HG03521 (cell line): ENCODE data around the gene FDXACB1.
"Not testable (repeated sequence)": the region's sequence is repeated elsewhere in the genome, so short reads cannot be mapped to it uniquely, and the experiment has no call there.

Experiments
- ATAC-seq: cut with Tn5 transposase; IDR thresholded peaks from one replicate; pipeline ENCODE4 v1.9.1; 2021; ENCODE audit warnings: mild to moderate bottlenecking, moderate library complexity; ENCODE audit not compliant: unreplicated experiment

The FDXACB1 gene

GRCh38 chr11:111909378-111909777 is 30.4 kb upstream of the FDXACB1 start:
- ATAC-seq: no peak

- ATAC-seq: no peak
Observed at GRCh38 chr11:111908639-111909305, 29.8 kb upstream of the FDXACB1 start.

GRCh38 chr11:111906680-111907079 is 27.7 kb upstream of the FDXACB1 start:
- ATAC-seq: no peak

GRCh38 chr11:111905411-111905810 is 26.4 kb upstream of the FDXACB1 start:
- ATAC-seq: no peak

- ATAC-seq: no peak
Observed at GRCh38 chr11:111886844-111887243, 7.9 kb upstream of the FDXACB1 start.

GRCh38 chr11:111886032-111886431 is 7.1 kb upstream of the FDXACB1 start:
- no peak for ATAC-seq

- not testable (repeated sequence) for ATAC-seq
Observed at GRCh38 chr11:111885053-111885452, 6.1 kb upstream of the FDXACB1 start.

- no peak for ATAC-seq
Observed at GRCh38 chr11:111882202-111882601, 3.2 kb upstream of the FDXACB1 start.

- ATAC-seq: no peak
Observed at GRCh38 chr11:111879637-111879960, 634 bp upstream of the FDXACB1 start.

GRCh38 chr11:111878385-111878848 is 548 bp downstream of the FDXACB1 start:
- peak; percentile 3 for ATAC-seq

GRCh38 chr11:111871693-111872161 is 7.2 kb downstream of the FDXACB1 start:
- no peak for ATAC-seq

GRCh38 chr11:111870886-111871692 is 7.9 kb downstream of the FDXACB1 start, which contains the start of gene ALG9:
Gene ALG9, minus strand, starts transcription at chr11:111871581. Its CDS starts 99 bp downstream, at chr11:111871482.
- ATAC-seq: peak; percentile 84

- ATAC-seq: peak; percentile 12
Observed at GRCh38 chr11:111870522-111870885, 8.5 kb downstream of the FDXACB1 start.

GRCh38 chr11:111870113-111870512 is 8.9 kb downstream of the FDXACB1 start:
- no peak for ATAC-seq

GRCh38 chr11:111860257-111860656 is 18.7 kb downstream of the FDXACB1 start:
- ATAC-seq: no peak

GRCh38 chr11:111855506-111855905 is 23.5 kb downstream of the FDXACB1 start:
- ATAC-seq: no peak

- no peak for ATAC-seq
Observed at GRCh38 chr11:111852103-111852502, 26.9 kb downstream of the FDXACB1 start.

GRCh38 chr11:111851636-111852035 is 27.3 kb downstream of the FDXACB1 start:
- ATAC-seq: no peak

GRCh38 chr11:111851067-111851466 is 27.9 kb downstream of the FDXACB1 start:
- ATAC-seq: no peak

- ATAC-seq: no peak
Observed at GRCh38 chr11:111849631-111850030, 29.3 kb downstream of the FDXACB1 start.

GRCh38 chr11:111846636-111847035 is 32.3 kb downstream of the FDXACB1 start:
- no peak for ATAC-seq

GRCh38 chr11:111846063-111846462 is 32.9 kb downstream of the FDXACB1 start:
- ATAC-seq: no peak
